Duodenal mucosa (tissue), 2 donors: ENCODE results near the gene PPIG.

Experiments used
- H3K27ac ChIP-seq: one replicate; pipeline ENCODE4 v1.7.0; 2013; ENCODE audit warnings: low read depth, low read length
- H3K27me3 ChIP-seq, 2 donors: one replicate each; pipeline ENCODE4 v1.7.0; 2013; ENCODE audit warnings: low read length in 2 of 2, control low read depth in 1 of 2; ENCODE audit not compliant: insufficient read depth in 2 of 2, control insufficient read depth in 1 of 2
- H3K36me3 ChIP-seq, 2 donors: one replicate each; pipeline ENCODE4 v1.7.0; 2013; ENCODE audit warnings: low read length in 2 of 2, control low read depth in 1 of 2; ENCODE audit not compliant: insufficient read depth in 2 of 2, control insufficient read depth in 1 of 2
- H3K4me1 ChIP-seq, 2 donors: one replicate each; pipeline ENCODE4 v1.7.0; 2013; ENCODE audit warnings: low read length in 2 of 2, control low read depth in 1 of 2; ENCODE audit not compliant: insufficient read depth in 2 of 2, control insufficient read depth in 1 of 2
- H3K4me3 ChIP-seq, 2 donors: one replicate each; pipeline ENCODE4 v1.7.0; 2013; ENCODE audit warnings: low read length in 2 of 2, low read depth in 1 of 2
- H3K9ac ChIP-seq, 2 donors: one replicate each; pipeline ENCODE4 v1.7.0; 2013; ENCODE audit warnings: low read length in 2 of 2, low read depth in 1 of 2
- H3K9me3 ChIP-seq, 2 donors: one replicate each; pipeline ENCODE4 v1.7.0; 2013; ENCODE audit warnings: low read length in 2 of 2, control low read depth in 1 of 2; ENCODE audit not compliant: control insufficient read depth in 1 of 2

Gene PPIG

DNA sequence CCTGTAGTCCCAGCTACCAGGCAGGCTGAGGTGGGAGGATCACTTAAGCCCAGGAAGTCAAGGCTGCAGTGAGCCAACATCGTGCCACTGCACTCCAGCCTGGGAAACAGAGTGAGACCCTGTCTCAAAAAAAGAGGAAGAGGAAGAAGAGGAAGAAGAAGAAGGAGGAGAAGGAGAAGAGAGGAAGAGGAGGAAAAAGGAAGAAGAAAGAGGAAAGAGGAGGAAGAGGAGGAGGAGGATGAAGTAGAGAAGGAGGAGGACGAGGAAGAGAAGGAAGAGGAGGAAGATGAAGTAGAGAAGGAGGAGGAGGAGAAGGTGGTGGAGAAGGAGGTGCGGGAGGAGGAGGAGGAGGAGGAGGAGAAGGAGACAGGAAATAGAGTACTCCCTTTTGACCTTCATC, 72.0 kb downstream of the PPIG start:
- H3K9me3 ChIP-seq = no peaks in the 10 kb centered on the region
- peaks cover 0 to 4% of the 10 kb centered on the region in 2 donors for H3K27me3 ChIP-seq
- no peaks in the 10 kb centered on the region for H3K4me1 ChIP-seq
- H3K36me3 ChIP-seq = no peaks in the 10 kb centered on the region
- no peak overlapping the region for H3K27ac ChIP-seq
- H3K9ac ChIP-seq = no peak overlapping the region
- H3K4me3 ChIP-seq = no peak overlapping the region

DNA sequence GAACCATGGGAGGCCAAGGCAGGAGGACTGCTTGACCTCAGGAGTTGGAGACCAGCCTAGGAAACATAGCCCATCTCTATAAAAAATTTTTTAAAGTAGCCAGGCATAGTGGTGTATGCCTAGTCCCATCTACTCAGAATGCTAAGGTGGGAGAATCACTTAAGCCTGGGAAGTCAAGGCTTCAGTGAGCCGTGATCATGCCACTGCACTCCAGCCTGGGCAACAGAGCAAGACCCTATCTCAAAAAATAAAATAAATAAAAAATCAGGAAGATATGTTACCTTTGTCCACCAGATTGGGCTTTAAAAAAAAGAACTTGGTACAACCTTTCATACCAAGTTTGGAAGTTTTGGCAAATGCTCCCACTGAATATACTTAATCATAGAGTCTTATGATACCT, 74.7 kb downstream of the PPIG start:
- no peaks in the 10 kb centered on the region for H3K36me3 ChIP-seq
- H3K27ac ChIP-seq = no peak overlapping the region
- H3K4me1 ChIP-seq = no peaks in the 10 kb centered on the region
- H3K4me3 ChIP-seq = no peak overlapping the region
- no peak overlapping the region for H3K9ac ChIP-seq
- H3K27me3 ChIP-seq = no peaks in the 10 kb centered on the region
- no peaks in the 10 kb centered on the region for H3K9me3 ChIP-seq

GRCh38 chr2:169659320-169659719, 75.2 kb downstream of the PPIG start:
- Histone ChIP-seq H3K36me3 (no peaks in the 10 kb centered on the region), H3K9ac (no peak overlapping the region), H3K9me3 (no peaks in the 10 kb centered on the region), H3K4me1 (no peaks in the 10 kb centered on the region), H3K4me3 (no peak overlapping the region), H3K27me3 (no peaks in the 10 kb centered on the region), H3K27ac (no peak overlapping the region)

GRCh38 chr2:169661265-169661664, 77.1 kb downstream of the PPIG start:
- Histone ChIP-seq H3K36me3 (no peaks in the 10 kb centered on the region), H3K27me3 (no peaks in the 10 kb centered on the region), H3K27ac (no peak overlapping the region), H3K9ac (no peak overlapping the region), H3K4me3 (no peak overlapping the region), H3K9me3 (no peaks in the 10 kb centered on the region), H3K4me1 (no peaks in the 10 kb centered on the region)

DNA sequence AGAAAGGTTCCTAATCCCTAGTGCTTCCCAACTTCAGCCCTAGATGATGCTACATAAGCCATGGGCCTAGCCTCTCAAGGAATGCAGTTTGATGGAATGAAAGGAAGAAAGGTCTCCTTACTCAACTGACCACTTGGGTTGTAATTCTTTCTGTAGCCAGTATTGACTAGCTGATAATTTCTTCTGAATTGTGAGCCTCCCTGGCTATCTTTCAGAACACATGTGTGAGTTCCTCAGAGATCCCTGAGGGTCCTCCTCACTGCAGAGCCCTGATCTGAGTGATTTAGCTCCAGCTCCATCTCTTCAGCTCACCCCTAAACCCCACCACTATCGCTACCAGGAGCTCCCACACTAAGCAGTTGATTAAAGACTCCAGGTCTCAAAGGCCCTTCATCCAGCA, 78.6 kb downstream of the PPIG start:
- Histone ChIP-seq H3K4me3 (no peak overlapping the region), H3K27me3 (no peaks in the 10 kb centered on the region), H3K9ac (no peak overlapping the region), H3K4me1 (no peaks in the 10 kb centered on the region), H3K9me3 (no peaks in the 10 kb centered on the region), H3K36me3 (no peaks in the 10 kb centered on the region), H3K27ac (no peak overlapping the region)

GRCh38 chr2:169663247-169663646, 79.1 kb downstream of the PPIG start:
- Histone ChIP-seq H3K27me3 (no peaks in the 10 kb centered on the region), H3K27ac (no peak overlapping the region), H3K4me1 (no peaks in the 10 kb centered on the region), H3K9me3 (no peaks in the 10 kb centered on the region), H3K9ac (no peak overlapping the region), H3K36me3 (no peaks in the 10 kb centered on the region), H3K4me3 (no peak overlapping the region)

- Histone ChIP-seq H3K36me3 (no peaks in the 10 kb centered on the region), H3K9me3 (no peaks in the 10 kb centered on the region), H3K9ac (no peak overlapping the region), H3K4me1 (no peaks in the 10 kb centered on the region), H3K4me3 (no peak overlapping the region), H3K27ac (no peak overlapping the region), H3K27me3 (no peaks in the 10 kb centered on the region)
Observed at GRCh38 chr2:169664600-169664977, 80.4 kb downstream of the PPIG start.

GRCh38 chr2:169664978-169665930, 81.1 kb downstream of the PPIG start:
- H3K4me3 ChIP-seq = no peak overlapping the region

GRCh38 chr2:169667583-169667982, 83.4 kb downstream of the PPIG start:
- Histone ChIP-seq H3K27me3 (no peaks in the 10 kb centered on the region), H3K9me3 (no peaks in the 10 kb centered on the region), H3K4me1 (no peaks in the 10 kb centered on the region), H3K4me3 (no peak overlapping the region), H3K36me3 (no peaks in the 10 kb centered on the region), H3K9ac (no peak overlapping the region), H3K27ac (no peak overlapping the region)

More at GRCh38 chr2:169664978-169665930, 81.1 kb downstream of the PPIG start:
- no peaks in the 10 kb centered on the region for H3K27me3 ChIP-seq
- H3K27ac ChIP-seq = no peak overlapping the region
- H3K9ac ChIP-seq = no peak overlapping the region
- no peaks in the 10 kb centered on the region for H3K36me3 ChIP-seq
- H3K4me1 ChIP-seq = no peaks in the 10 kb centered on the region
- no peaks in the 10 kb centered on the region for H3K9me3 ChIP-seq

DNA sequence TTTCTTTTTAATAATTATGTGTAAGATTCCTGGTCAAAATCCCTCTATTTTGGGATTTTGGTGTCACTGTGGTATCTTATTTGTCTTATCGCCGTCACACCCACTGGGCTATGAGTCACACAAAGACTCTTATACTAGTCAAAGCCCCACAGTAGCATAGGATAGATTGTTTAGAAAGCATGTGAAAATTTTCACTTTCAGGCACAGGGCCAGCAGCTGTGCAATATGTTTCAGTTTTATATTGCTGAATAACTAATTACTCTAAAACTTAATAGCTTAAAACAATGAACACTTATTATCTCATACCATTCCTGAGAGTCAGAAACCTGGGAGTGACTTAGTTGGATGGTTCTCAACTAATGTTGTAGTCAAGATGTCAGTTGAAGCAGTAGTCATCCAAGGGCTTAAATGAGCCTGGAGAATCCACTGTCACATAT, 86.1 kb downstream of the PPIG start:
- Histone ChIP-seq H3K4me1 (no peaks in the 10 kb centered on the region), H3K36me3 (no peaks in the 10 kb centered on the region), H3K4me3 (no peak overlapping the region), H3K27me3 (no peaks in the 10 kb centered on the region), H3K27ac (no peak overlapping the region), H3K9ac (no peak overlapping the region), H3K9me3 (no peaks in the 10 kb centered on the region)
